ENCODE results near the gene SEMA3B.

The SEMA3B gene

DNA sequence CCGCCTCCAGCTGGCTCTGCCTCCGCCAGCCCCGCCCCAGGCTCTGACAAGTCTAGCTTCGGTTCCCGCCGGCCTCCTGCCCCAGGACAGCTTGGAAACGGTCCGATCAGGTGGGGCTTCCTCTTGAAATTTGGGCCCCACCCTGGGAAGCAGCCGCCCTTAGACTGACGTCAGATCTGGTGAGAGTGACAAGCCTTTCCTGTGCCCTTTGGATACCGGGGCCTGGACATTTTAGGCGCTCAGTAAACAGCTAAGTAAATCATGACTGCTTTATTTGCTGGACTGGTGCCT is 30.6 kb downstream of the SEMA3B start:
- Histone ChIP-seq H2AFZ (ENCODE audit: low read depth, low read length) (peak overlapping the region; percentile 38; the same call in 1 of the 2 replicates), H3K27me3 (ENCODE audit: low read depth, low read length) (no peaks in the 10 kb centered on the region), H3K27ac (ENCODE audit: low read length) (peak overlapping the region; percentile 10; the same call in 1 of the 2 replicates)

DNA sequence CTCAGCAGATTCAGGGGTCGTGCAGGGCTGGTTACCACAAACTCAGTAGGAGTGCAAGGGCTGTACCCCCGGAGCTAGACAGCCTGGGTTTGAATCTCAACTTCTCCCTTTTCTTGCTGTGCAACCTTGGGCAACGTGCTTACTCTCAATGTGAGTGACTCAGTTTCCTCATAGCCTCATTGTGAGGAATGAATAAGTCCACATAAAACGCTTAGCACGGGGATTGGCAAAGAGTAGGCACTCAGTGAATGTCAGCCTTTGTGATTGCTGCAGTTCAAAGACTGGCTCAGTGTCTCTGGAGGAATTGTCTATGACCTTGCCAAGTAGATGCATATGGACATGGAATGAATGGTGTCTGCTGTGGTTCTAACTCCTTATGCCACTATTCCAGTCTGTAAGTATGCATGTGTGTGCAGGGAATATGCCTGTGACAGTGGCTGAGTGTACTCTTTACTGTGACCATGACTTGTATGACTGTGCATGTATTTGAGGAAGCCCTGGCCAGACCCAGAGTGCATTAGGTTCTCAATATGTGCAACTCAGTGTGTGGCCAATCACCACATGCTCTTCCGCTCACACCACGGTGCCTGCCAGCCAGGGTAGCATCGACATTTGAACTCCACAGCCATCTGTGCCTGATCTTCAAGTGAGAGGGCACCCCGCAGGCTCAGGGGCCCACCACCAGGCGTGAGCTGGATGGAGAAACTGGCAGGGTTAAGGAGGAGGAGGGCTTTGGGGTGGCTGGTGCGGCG is 31.2 kb downstream of the SEMA3B start:
- H3K79me2 ChIP-seq (ENCODE audit: low read length), result 0 out of 2 replicates have a peak, but pooled peaks cover 7% of the 10 kb centered on the region
- peaks cover 16% of the 10 kb centered on the region for H3K4me1 ChIP-seq (ENCODE audit: low read length)
- H2AFZ ChIP-seq (ENCODE audit: low read depth, low read length), result peak overlapping the region; percentile 38; the same call in 1 of the 2 replicates
- H3K27ac ChIP-seq (ENCODE audit: low read length), result peak overlapping the region; percentile 10; the same call in 1 of the 2 replicates
- H3K27me3 ChIP-seq (ENCODE audit: low read depth, low read length), result no peaks in the 10 kb centered on the region
- TF ChIP-seq EZH2phosphoT487 (IDR thresholded peaks at IDR 0.05; ENCODE audit: low read depth), result no peak
- TF ChIP-seq, protein P1, sequence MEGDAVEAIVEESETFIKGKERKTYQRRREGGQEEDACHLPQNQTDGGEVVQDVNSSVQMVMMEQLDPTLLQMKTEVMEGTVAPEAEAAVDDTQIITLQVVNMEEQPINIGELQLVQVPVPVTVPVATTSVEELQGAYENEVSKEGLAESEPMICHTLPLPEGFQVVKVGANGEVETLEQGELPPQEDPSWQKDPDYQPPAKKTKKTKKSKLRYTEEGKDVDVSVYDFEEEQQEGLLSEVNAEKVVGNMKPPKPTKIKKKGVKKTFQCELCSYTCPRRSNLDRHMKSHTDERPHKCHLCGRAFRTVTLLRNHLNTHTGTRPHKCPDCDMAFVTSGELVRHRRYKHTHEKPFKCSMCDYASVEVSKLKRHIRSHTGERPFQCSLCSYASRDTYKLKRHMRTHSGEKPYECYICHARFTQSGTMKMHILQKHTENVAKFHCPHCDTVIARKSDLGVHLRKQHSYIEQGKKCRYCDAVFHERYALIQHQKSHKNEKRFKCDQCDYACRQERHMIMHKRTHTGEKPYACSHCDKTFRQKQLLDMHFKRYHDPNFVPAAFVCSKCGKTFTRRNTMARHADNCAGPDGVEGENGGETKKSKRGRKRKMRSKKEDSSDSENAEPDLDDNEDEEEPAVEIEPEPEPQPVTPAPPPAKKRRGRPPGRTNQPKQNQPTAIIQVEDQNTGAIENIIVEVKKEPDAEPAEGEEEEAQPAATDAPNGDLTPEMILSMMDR (IDR thresholded peaks at IDR 0.05; ENCODE audit: low read depth, low read length), result no peak
- no peaks in the 10 kb centered on the region for H3K36me3 ChIP-seq (replicated peaks; ENCODE audit: low read depth, low read length)
- H3K4me3 ChIP-seq (ENCODE audit: low read length), result peak overlapping the region; percentile 78
- no peaks in the 10 kb centered on the region for H3K9me3 ChIP-seq (ENCODE audit: insufficient read depth, low read length)
- peak overlapping the region; percentile 83 for H3K4me2 ChIP-seq (ENCODE audit: low read length)
- H3K9ac ChIP-seq (ENCODE audit: low read length), result peak overlapping the region; percentile 56
- no peaks in the 10 kb centered on the region for H4K20me1 ChIP-seq (ENCODE audit: insufficient read depth, low read length)

More for the DNA sequence above, 30.6 kb downstream of the SEMA3B start:
- H3K79me2 ChIP-seq (ENCODE audit: low read length), result 0 out of 2 replicates have a peak, but pooled peaks cover 7% of the 10 kb centered on the region
- H3K36me3 ChIP-seq (replicated peaks; ENCODE audit: low read depth, low read length), result no peaks in the 10 kb centered on the region
- peaks cover 16% of the 10 kb centered on the region for H3K4me1 ChIP-seq (ENCODE audit: low read length)
- TF ChIP-seq, protein P1 (IDR thresholded peaks at IDR 0.05; ENCODE audit: low read depth, low read length), result no peak
- no peak for TF ChIP-seq EZH2phosphoT487 (IDR thresholded peaks at IDR 0.05; ENCODE audit: low read depth)
- no peaks in the 10 kb centered on the region for H4K20me1 ChIP-seq (ENCODE audit: insufficient read depth, low read length)
- peak overlapping the region; percentile 78 for H3K4me3 ChIP-seq (ENCODE audit: low read length)
- H3K9ac ChIP-seq (ENCODE audit: low read length), result peak overlapping the region; percentile 56
- H3K4me2 ChIP-seq (ENCODE audit: low read length), result peak overlapping the region; percentile 83
- no peaks in the 10 kb centered on the region for H3K9me3 ChIP-seq (ENCODE audit: insufficient read depth, low read length)

DNA sequence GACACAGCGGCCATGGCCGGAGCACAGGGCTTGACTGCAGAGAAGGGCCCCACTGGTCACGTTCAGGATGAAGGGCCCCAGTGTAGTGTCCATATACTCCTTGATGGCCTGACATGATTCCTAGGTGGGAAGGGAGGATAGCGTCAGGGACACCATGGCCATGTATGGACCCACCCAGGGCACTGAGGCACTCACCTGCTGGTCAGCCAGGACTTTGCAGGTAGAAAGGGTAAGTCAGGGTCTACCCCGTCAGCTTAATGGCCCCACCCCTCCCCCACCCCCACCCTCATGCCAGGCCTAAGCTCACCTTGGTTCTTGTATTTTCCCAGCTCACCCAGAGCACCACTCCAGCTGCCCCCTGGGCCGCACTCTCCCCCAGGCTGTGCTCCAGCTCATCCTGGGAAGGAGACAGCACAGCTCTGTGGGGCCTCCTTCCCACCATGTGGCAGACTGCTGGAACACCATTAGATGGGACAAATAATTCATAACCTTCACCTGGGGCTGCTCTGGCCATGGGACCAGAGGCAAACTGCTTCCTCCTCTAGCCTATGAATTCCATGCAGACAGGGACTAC is 31.8 kb downstream of the SEMA3B start:
- H3K9me3 ChIP-seq (ENCODE audit: insufficient read depth, low read length), result no peaks in the 10 kb centered on the region
- peaks cover 16% of the 10 kb centered on the region for H3K4me1 ChIP-seq (ENCODE audit: low read length)
- H3K27me3 ChIP-seq (ENCODE audit: low read depth, low read length), result no peaks in the 10 kb centered on the region
- peak overlapping the region; percentile 78; the same call in 1 of the 2 replicates for H3K4me3 ChIP-seq (ENCODE audit: low read length)
- TF ChIP-seq EZH2phosphoT487 (IDR thresholded peaks at IDR 0.05; ENCODE audit: low read depth), result no peak
- TF ChIP-seq, protein P1 (IDR thresholded peaks at IDR 0.05; ENCODE audit: low read depth, low read length), result no peak
- H3K9ac ChIP-seq (ENCODE audit: low read length), result no peak overlapping the region
- no peak overlapping the region for H3K27ac ChIP-seq (ENCODE audit: low read length)
- H2AFZ ChIP-seq (ENCODE audit: low read depth, low read length), result no peak overlapping the region
- no peaks in the 10 kb centered on the region for H3K36me3 ChIP-seq (replicated peaks; ENCODE audit: low read depth, low read length)
- peak overlapping the region; percentile 83 for H3K4me2 ChIP-seq (ENCODE audit: low read length)
- 0 out of 2 replicates have a peak, but pooled peaks cover 7% of the 10 kb centered on the region for H3K79me2 ChIP-seq (ENCODE audit: low read length)
- no peaks in the 10 kb centered on the region for H4K20me1 ChIP-seq (ENCODE audit: insufficient read depth, low read length)
